DOHH2 (cell line): ENCODE data around the gene UBR2.

Experiments used
- EZH2phosphoT487 ChIP-seq: fragments of 200-600 bp; sonication (generic); IDR thresholded peaks from 2 replicates; pipeline ENCODE4 v1.6.1; 2017; ENCODE audit warnings: borderline replicate concordance, mild to moderate bottlenecking, antibody characterized with exemption, low read length, moderate library complexity, mixed read lengths
- TF ChIP-seq, protein P1 (sequence below): fragments of 200-600 bp; sonication (generic); IDR thresholded peaks from one replicate; pipeline ENCODE4 v1.5.1; 2014; ENCODE audit warnings: antibody characterized with exemption, mild to moderate bottlenecking, low read depth, low read length; ENCODE audit not compliant: poor library complexity, severe bottlenecking

DNA sequence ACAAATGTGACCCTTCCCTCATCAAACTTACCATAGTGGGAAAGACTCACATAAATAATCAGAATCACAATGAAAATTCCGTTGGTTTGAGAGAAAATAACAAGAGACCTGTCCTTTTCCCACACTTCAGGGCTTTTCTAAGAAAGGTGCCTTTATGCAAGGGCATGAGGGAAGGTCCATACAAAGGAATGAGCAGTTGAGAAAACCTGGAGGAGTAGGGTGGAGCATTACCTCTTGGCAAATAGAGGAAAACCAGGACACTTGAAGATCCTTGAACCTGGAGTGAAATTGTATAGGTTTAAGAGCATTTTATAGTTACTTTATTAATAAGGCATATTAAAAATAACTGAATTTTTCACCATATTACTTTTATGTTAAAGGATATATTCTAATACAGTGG is 54.3 kb downstream of the UBR2 start:
- TF ChIP-seq, protein P1, sequence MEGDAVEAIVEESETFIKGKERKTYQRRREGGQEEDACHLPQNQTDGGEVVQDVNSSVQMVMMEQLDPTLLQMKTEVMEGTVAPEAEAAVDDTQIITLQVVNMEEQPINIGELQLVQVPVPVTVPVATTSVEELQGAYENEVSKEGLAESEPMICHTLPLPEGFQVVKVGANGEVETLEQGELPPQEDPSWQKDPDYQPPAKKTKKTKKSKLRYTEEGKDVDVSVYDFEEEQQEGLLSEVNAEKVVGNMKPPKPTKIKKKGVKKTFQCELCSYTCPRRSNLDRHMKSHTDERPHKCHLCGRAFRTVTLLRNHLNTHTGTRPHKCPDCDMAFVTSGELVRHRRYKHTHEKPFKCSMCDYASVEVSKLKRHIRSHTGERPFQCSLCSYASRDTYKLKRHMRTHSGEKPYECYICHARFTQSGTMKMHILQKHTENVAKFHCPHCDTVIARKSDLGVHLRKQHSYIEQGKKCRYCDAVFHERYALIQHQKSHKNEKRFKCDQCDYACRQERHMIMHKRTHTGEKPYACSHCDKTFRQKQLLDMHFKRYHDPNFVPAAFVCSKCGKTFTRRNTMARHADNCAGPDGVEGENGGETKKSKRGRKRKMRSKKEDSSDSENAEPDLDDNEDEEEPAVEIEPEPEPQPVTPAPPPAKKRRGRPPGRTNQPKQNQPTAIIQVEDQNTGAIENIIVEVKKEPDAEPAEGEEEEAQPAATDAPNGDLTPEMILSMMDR, result no peak
- no peak for TF ChIP-seq EZH2phosphoT487
